AG04450 (cell line): Measurements from ENCODE around the gene P2RY6. TPM values are rescaled to one million over a fixed set of nuclear protein-coding genes. Genes with fewer than 3 reads are reported as not detected.

ENCODE experiments used
- CTCF ChIA-PET: fragments of 300-600, 350-600 bp; formaldehyde crosslinking; extraction: SDS; loops from one replicate; lab custom pipeline; 2022; ENCODE audit warnings: antibody characterized with exemption, inconsistent platforms; lab: Charles Lee
- POLR2A ChIA-PET: fragments of 350-600 bp; formaldehyde crosslinking; extraction: SDS; loops from one replicate; lab custom pipeline; 2021; ENCODE audit warnings: antibody characterized with exemption, inconsistent platforms; lab: Yijun Ruan, JAX
- DNase-seq: peaks from one replicate; pipeline ENCODE4 v3.0.0-alpha.2; 2011; ENCODE audit warnings: low read depth, low spot score
- H3K27ac ChIP-seq: one replicate; pipeline ENCODE4 v1.5.1; 2012; ENCODE audit warnings: low read depth, low read length, control low read depth
- H3K27me3 ChIP-seq: one replicate; pipeline ENCODE4 v1.6.0; 2012; ENCODE audit warnings: low read length; ENCODE audit not compliant: control insufficient read depth, insufficient read depth
- H3K4me3 ChIP-seq: 2 replicates; pipeline ENCODE4 v1.5.1; 2011; ENCODE audit warnings: mild to moderate bottlenecking, low read depth, low read length, control low read depth
- H3K9me3 ChIP-seq: 2 replicates; pipeline ENCODE4 v1.5.1; 2012; ENCODE audit warnings: low read length; ENCODE audit not compliant: control insufficient read depth, insufficient read depth
- CTCF ChIP-seq: IDR thresholded peaks from 2 replicates; pipeline ENCODE4 v1.5.1; 2011; ENCODE audit warnings: low read depth, low read length, control low read depth, inconsistent platforms
- polyA plus RNA-seq: library from polyadenylated mRNA; depleted of rRNA; stranded (reverse); fragments of >200 nt; gene quantifications from 2 replicates; pipeline ENCODE4 v1.2.3, GENCODE V29; 2011

Gene P2RY6
- polyA plus RNA-seq, 1 experiment: not detected

DNA sequence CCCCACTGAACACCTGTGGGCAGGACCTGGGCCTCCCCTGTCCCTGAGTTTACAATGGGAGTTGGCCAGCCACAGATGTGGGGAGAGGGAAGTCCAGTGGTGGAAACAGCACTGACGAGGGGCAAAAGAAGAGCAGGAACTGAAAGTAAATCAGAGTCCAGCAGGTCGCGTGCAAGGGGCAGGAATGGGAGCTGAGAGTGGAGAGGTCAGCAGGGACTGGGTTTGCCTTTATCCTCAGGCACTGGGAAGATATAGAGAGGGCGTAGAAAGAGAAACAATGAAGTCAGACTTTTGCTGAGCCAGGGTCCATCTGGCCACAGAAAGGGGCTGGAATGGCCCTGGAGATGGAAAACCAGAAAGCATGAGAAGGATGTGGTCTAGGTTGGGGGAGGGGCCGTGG is 8.5 kb downstream of the P2RY6 start:
- H3K4me3 ChIP-seq: no peak overlapping the region
- no peak for TF ChIP-seq CTCF
- CTCF ChIA-PET: interaction anchor here (1.0 to 1.5 kb wide), 2 partner anchors 9 to 38 kb away, joined by 5 to 7 read pairs; no protein-coding TSS in a partner anchor
- H3K27me3 ChIP-seq: peaks cover 25% of the 10 kb centered on the region
- DNase-seq: no peak
- H3K9me3 ChIP-seq: no peaks in the 10 kb centered on the region
- POLR2A ChIA-PET: interaction anchor here (0.7 kb wide), 1 partner anchor 100 kb away, joined by 3 read pairs; no protein-coding TSS in a partner anchor
- H3K27ac ChIP-seq: no peak overlapping the region

DNA sequence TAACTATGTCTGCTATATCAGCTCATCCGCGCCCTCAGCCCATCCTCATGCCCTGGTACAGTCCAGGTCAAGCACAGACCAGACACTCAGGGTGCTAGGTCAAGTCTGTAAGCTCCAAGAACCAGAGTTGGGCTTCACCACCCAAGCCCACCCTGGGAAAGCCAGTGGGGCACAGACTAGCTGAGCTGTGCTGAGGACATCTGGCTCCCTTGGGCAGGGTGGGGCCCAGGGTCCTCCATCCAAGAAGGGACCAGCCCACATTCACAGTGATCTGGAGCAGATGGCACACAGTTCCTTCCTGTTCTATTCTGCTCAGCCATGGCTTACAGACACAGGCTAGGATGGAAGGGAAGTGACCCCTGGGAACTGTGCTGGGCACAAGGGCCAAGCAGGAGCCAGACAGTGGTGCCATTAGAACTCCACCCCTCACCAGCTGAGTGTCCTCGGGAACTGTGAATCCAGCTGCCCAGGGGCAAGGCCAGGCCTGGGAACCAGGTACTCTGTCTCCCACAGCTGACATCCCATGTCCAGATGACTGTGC is 9.1 kb downstream of the P2RY6 start:
- CTCF ChIA-PET: interaction anchor here (1.5 kb wide), 1 partner anchor 8 kb away, joined by 7 read pairs; no protein-coding TSS in a partner anchor
- no peak overlapping the region for H3K4me3 ChIP-seq
- POLR2A ChIA-PET: no interaction called here
- no peak for DNase-seq
- H3K27me3 ChIP-seq: peaks cover 22% of the 10 kb centered on the region
- H3K9me3 ChIP-seq: no peaks in the 10 kb centered on the region
- TF ChIP-seq CTCF: no peak
- no peak overlapping the region for H3K27ac ChIP-seq

- POLR2A ChIA-PET: no interaction called here
Observed at GRCh38 chr11:73281796-73282660, 9.9 kb downstream of the P2RY6 start.

DNA sequence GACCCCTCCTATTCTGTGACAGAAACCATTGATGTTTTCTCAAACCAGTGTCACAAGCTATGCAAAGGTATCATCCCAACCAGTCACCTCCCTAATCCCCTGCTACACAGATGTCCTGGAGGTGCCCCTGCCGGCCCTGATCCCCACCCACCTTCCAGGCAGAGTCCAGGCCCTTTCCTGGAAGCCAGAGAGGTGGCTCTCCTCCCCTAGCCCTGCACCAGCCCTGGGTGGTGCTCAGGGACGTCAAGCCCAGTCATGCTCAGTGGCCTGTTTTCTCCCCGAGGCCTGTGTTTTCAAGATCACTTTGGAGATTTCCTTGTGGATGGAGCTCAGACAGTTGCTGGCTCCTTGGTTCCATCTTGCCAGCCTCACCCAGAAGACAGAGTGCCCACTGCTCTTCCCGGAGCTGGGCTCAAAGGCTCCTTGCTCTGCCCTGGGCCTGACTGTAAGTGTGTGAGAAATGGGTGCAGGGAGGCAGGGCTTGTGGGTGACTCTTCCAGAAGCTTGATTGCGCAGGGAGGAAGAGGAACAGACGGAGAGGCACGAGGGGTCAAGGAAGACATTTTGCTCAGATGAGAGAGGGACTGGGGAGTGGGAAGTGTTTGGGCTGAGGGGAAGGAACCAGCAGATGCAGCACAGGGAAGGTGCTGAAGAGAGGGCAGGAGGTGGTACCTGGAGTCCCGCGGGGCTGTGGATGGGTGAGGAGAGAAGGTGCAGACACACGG is 11.3 kb downstream of the P2RY6 start:
- POLR2A ChIA-PET: no interaction called here
- no peak for TF ChIP-seq CTCF
- Histone ChIP-seq H3K4me3 (no peak overlapping the region), H3K9me3 (no peaks in the 10 kb centered on the region), H3K27me3 (peaks cover 16% of the 10 kb centered on the region), H3K27ac (no peak overlapping the region)
- CTCF ChIA-PET: interaction anchor here (2.8 kb wide), 1 partner anchor 12 kb away, joined by 8 read pairs; no protein-coding TSS in a partner anchor
- DNase-seq: no peak

More at GRCh38 chr11:73281796-73282660, 9.9 kb downstream of the P2RY6 start:
- H3K4me3 ChIP-seq: no peak overlapping the region
- H3K27ac ChIP-seq: no peak overlapping the region
- no peak for DNase-seq
- peaks cover 22% of the 10 kb centered on the region for H3K27me3 ChIP-seq
- H3K9me3 ChIP-seq: no peaks in the 10 kb centered on the region
- no peak for TF ChIP-seq CTCF
- CTCF ChIA-PET: interaction anchor here (0.7 to 2.8 kb wide), 2 partner anchors 13 to 104 kb away, joined by 5 to 8 read pairs; no protein-coding TSS in a partner anchor
